Endothelial cell of umbilical vein (primary cell): ENCODE results near the gene ADAMTS17. TPM values are rescaled to one million over a fixed set of nuclear protein-coding genes. Genes with fewer than 3 reads are reported as not detected.
"Not testable (repeated sequence)": the region's sequence is repeated elsewhere in the genome, so short reads cannot be mapped to it uniquely, and the experiment has no call there.

Experiments
- BruUV-seq: library from RNA; stranded (reverse); fragments of 400-500 nt; replicated peaks from 2 replicates; lab custom pipeline; 2021; lab: Mats Ljungman, UMichigan
- CTCF ChIA-PET: fragments of 300-600, 350-600 bp; sonication (Branson Sonifier 250); formaldehyde crosslinking; loops from one replicate; lab custom pipeline; 2021; ENCODE audit warnings: antibody characterized with exemption, inconsistent platforms; lab: Charles Lee
- POLR2A ChIA-PET: fragments of 300-600, 350-600 bp; sonication (Branson Sonifier 250); formaldehyde crosslinking; loops from one replicate; lab custom pipeline; 2021; ENCODE audit warnings: antibody characterized with exemption, inconsistent platforms; lab: Charles Lee
- DNase-seq: peaks from one replicate; pipeline ENCODE4 v3.0.0-alpha.2; 2011; ENCODE audit warnings: low read depth, low spot score
- FAIRE-seq: peaks from 2 replicates; lab custom pipeline; 2011; peaks lifted over from hg19 to GRCh38; lab: Jason Lieb, UNC
- H2AFZ ChIP-seq: 2 replicates; pipeline ENCODE4 v1.6.0; 2012; ENCODE audit warnings: low read depth, low read length, control low read depth, inconsistent platforms
- H3K27ac ChIP-seq: 2 replicates; pipeline ENCODE4 v1.5.1; 2011; ENCODE audit warnings: low read depth, mild to moderate bottlenecking, control low read depth, low read length, moderate library complexity; ENCODE audit not compliant: insufficient read depth
- H3K27me3 ChIP-seq, 2 experiments: 2 replicates each; pipeline versions ENCODE4 v1.6.0 to v1.6.1; 2011; ENCODE audit warnings: low read length in 2 of 2, mixed read lengths in 1 of 2; ENCODE audit not compliant: control insufficient read depth in 2 of 2, insufficient read depth in 2 of 2
- H3K36me3 ChIP-seq, 2 experiments: 2 replicates in 1 of 2; 3 replicates in 1 of 2; pipeline ENCODE4 v1.5.1; 2011; ENCODE audit warnings: low read length in 2 of 2, mild to moderate bottlenecking in 1 of 2, moderate library complexity in 1 of 2; ENCODE audit not compliant: control insufficient read depth in 2 of 2, insufficient read depth in 2 of 2; ENCODE audit errors: extremely low read depth in 1 of 2
- H3K4me1 ChIP-seq: 3 replicates; pipeline ENCODE4 v1.5.1; 2011; ENCODE audit warnings: mild to moderate bottlenecking, low read length; ENCODE audit not compliant: control insufficient read depth, insufficient read depth; ENCODE audit errors: extremely low read depth
- H3K4me2 ChIP-seq: 2 replicates; pipeline ENCODE4 v1.6.1; 2011; ENCODE audit warnings: low read length, control low read depth, mixed read lengths; ENCODE audit not compliant: insufficient read depth
- H3K4me3 ChIP-seq, 3 experiments: fragments of 200-600 bp in 1 of 3; sonication (generic), shearing (Covaris generic) in 1 of 3; replicated peaks in 1 of 3; 2 replicates each; pipeline ENCODE4 v1.5.1; 2011 to 2016; ENCODE audit warnings: control low read depth in 3 of 3, low read length in 3 of 3, mild to moderate bottlenecking in 2 of 3, inconsistent platforms in 1 of 3, low read depth in 1 of 3, moderate library complexity in 1 of 3; ENCODE audit not compliant: insufficient read depth in 1 of 3
- H3K79me2 ChIP-seq: 2 replicates; pipeline ENCODE4 v1.6.0; 2012; ENCODE audit warnings: low read length, inconsistent platforms; ENCODE audit not compliant: control insufficient read depth, insufficient read depth
- H3K9ac ChIP-seq: replicated peaks from 2 replicates; pipeline ENCODE3; 2011; ENCODE audit warnings: low read length, control low read depth; ENCODE audit not compliant: insufficient read depth; ENCODE audit errors: extremely low read depth
- H3K9me1 ChIP-seq: replicated peaks from 3 replicates; pipeline ENCODE4 v1.6.0; 2011; ENCODE audit warnings: mild to moderate bottlenecking, low read length; ENCODE audit not compliant: control insufficient read depth, insufficient read depth; ENCODE audit errors: extremely low read depth
- H3K9me3 ChIP-seq: replicated peaks from 2 replicates; pipeline ENCODE4 v1.5.1; 2012; ENCODE audit warnings: low read length, inconsistent platforms; ENCODE audit not compliant: control insufficient read depth, insufficient read depth
- H4K20me1 ChIP-seq: replicated peaks from 2 replicates; pipeline ENCODE3; 2011; ENCODE audit warnings: mild to moderate bottlenecking, low read length; ENCODE audit not compliant: control insufficient read depth, insufficient read depth; ENCODE audit errors: extremely low read depth
- EZH2 ChIP-seq: IDR thresholded peaks from 2 replicates; pipeline ENCODE4 v1.6.1; 2012; ENCODE audit warnings: borderline replicate concordance, low read depth, mild to moderate bottlenecking, moderate library complexity, low read length, inconsistent platforms; ENCODE audit not compliant: severe bottlenecking
- FOS ChIP-seq: IDR thresholded peaks from 2 replicates; pipeline ENCODE4 v1.6.1; 2011; ENCODE audit warnings: mild to moderate bottlenecking, low read length, moderate library complexity, borderline replicate concordance; ENCODE audit not compliant: insufficient read depth
- MYC ChIP-seq: IDR thresholded peaks from one replicate; pipeline ENCODE4 v1.6.1; 2011; ENCODE audit warnings: mild to moderate bottlenecking, low read depth, low read length
- dilution Hi-C: fragments of 300-500 bp; cut with MboI; formaldehyde crosslinking; loops from one replicate; pipeline ENCODE4 v1.15.0; 2019; ENCODE audit warnings: low sequenced_read_pairs; ENCODE audit not compliant: extremely low pct_ligation_motif_present
- intact Hi-C: fragments of 100-400 bp; cut with micrococcal nuclease; formaldehyde crosslinking; loops from one replicate; pipeline ENCODE4 v1.10.0; 2022
- polyA plus RNA-seq, 4 experiments: library from polyadenylated mRNA; depleted of rRNA in 3 of 4; stranded (reverse) in 3 of 4; unstranded in 1 of 4; fragments of >200 nt; gene quantifications; 2 replicates each; pipeline versions ENCODE4 v1.2.1 to v1.2.3, GENCODE V29; 2011 to 2012; ENCODE audit warnings: missing spikeins in 1 of 4
- total RNA-seq: library from RNA; stranded (reverse); gene quantifications from 2 replicates; pipeline ENCODE4 v1.2.3, GENCODE V29; 2021

ADAMTS17 gene
- total and polyA plus RNA-seq, 2 donors (not counting 3 experiments of a cell fraction or from before 2014, with no cell fraction given) = 0.12 TPM; not detected in 1

DNA sequence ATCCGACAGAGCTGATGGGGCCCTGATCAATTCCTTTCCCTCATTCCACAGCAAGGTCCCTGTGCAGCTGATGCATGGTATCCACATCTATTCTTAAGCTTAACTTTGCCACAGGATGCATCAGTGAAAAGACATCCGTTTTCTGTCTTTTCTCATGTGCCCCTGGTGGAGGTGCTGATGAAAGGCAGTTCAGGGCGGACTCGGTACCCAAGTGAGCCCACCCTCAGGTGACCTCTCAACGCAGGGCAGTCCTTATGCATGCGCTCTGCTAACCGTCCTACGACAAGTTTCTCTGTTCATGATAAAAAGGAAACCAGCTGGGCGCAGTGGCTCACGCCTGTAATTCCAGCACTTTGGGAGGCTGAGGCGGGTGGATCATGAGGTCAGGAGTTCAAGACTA, 251.4 kb downstream of the ADAMTS17 start:
- DNase-seq = no peak
- ChIA-PET POLR2A (no interaction called here), CTCF (no interaction called here)
- no peak overlapping the region for H2AFZ ChIP-seq
- BruUV-seq = no TSS peak
- H3K27me3 ChIP-seq = no peaks in the 10 kb centered on the region
- no peaks in the 10 kb centered on the region for H4K20me1 ChIP-seq
- no peaks in the 10 kb centered on the region for H3K9me3 ChIP-seq
- no peaks in the 10 kb centered on the region for H3K4me1 ChIP-seq
- H3K36me3 ChIP-seq = no peaks in the 10 kb centered on the region
- dilution Hi-C loops = no loop called here
- H3K79me2 ChIP-seq = no peaks in the 10 kb centered on the region
- no peak overlapping the region for H3K9ac ChIP-seq
- no peak for FAIRE-seq
- no peaks in the 10 kb centered on the region for H3K9me1 ChIP-seq
- intact Hi-C loops = no loop called here
- H3K27ac ChIP-seq = no peak overlapping the region
- H3K4me2 ChIP-seq = no peak overlapping the region
- no peak overlapping the region for H3K4me3 ChIP-seq
- TF ChIP-seq FOS = no peak
- no peak for TF ChIP-seq EZH2
- no peak for TF ChIP-seq MYC

- BruUV-seq, H3K9ac ChIP-seq, H3K4me2 ChIP-seq, H3K36me3 ChIP-seq, H3K9me3 ChIP-seq, H2AFZ ChIP-seq, intact Hi-C loops, POLR2A ChIA-PET, dilution Hi-C loops, H4K20me1 ChIP-seq, H3K4me3 ChIP-seq, H3K79me2 ChIP-seq, DNase-seq, H3K27ac ChIP-seq, CTCF ChIA-PET, H3K27me3 ChIP-seq, H3K9me1 ChIP-seq, FAIRE-seq, H3K4me1 ChIP-seq: not testable (repeated sequence)
Observed at GRCh38 chr15:100084042-100084821, 257.5 kb downstream of the ADAMTS17 start.
